ENCODE measurements around the gene TGFBR3. TPM values are rescaled to one million over a fixed set of nuclear protein-coding genes. Genes with fewer than 3 reads are reported as not detected.

The TGFBR3 gene
- total and polyA plus RNA-seq, 8 donors: 6.0 to 34.8 (median 21.4) TPM

- TF ChIP-seq, protein P1, sequence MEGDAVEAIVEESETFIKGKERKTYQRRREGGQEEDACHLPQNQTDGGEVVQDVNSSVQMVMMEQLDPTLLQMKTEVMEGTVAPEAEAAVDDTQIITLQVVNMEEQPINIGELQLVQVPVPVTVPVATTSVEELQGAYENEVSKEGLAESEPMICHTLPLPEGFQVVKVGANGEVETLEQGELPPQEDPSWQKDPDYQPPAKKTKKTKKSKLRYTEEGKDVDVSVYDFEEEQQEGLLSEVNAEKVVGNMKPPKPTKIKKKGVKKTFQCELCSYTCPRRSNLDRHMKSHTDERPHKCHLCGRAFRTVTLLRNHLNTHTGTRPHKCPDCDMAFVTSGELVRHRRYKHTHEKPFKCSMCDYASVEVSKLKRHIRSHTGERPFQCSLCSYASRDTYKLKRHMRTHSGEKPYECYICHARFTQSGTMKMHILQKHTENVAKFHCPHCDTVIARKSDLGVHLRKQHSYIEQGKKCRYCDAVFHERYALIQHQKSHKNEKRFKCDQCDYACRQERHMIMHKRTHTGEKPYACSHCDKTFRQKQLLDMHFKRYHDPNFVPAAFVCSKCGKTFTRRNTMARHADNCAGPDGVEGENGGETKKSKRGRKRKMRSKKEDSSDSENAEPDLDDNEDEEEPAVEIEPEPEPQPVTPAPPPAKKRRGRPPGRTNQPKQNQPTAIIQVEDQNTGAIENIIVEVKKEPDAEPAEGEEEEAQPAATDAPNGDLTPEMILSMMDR (IDR thresholded peaks at IDR 0.05): no peak
- 90 to 92% methylated on average over 11 of the region's 11 CpGs for WGBS, 2 donors
- intact Hi-C loops (cut with DNase I): no loop called here
- DNase-seq: no peak
- no peak for FAIRE-seq
- Histone ChIP-seq H3K36me3 (no peaks in the 10 kb centered on the region), H3K9me3 (no peaks in the 10 kb centered on the region), H3K4me1 (peaks cover 0 to 21% (median 4%) of the 10 kb centered on the region in 3 donors), H3K27ac (no peak overlapping the region), H3K27me3 (no peaks in the 10 kb centered on the region), H3K4me3 (no peak overlapping the region)
- peak in 1 of 4 donors; percentile 16 for ATAC-seq
These were observed 156.2 kb downstream of the TGFBR3 start for GRCh38 chr1:91729621-91730358.

DNA sequence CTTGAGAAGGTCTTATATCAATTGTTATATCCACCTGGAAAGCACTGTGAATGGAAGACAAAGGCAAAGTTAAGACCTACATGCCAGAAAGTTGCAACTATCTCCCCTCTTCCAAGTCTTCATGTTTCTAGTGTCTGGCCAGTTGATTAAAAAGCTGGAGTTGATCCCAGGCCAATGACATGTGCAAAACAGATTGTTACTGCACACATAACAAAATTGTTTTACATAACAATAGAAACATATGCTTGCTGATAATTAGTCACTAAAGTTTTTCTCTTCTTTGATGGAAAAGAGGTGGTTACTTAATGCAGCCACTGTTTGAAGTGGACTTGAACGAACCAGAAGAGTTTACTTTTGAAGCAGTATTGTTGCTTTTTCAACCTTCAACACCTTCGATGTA is 158.2 kb downstream of the TGFBR3 start:
- TF ChIP-seq, protein P1 (IDR thresholded peaks at IDR 0.05): no peak
- Histone ChIP-seq H3K36me3 (no peaks in the 10 kb centered on the region), H3K4me1 (peaks cover 0 to 21% (median 4%) of the 10 kb centered on the region in 3 donors), H3K4me3 (no peak overlapping the region), H3K27ac (no peak overlapping the region), H3K27me3 (no peaks in the 10 kb centered on the region), H3K9me3 (no peaks in the 10 kb centered on the region)
- intact Hi-C loops (cut with DNase I): no loop called here
- no peak for FAIRE-seq
- no peak for DNase-seq
- WGBS, 2 donors: 86 to 92% methylated on average over 2 of the region's 2 CpGs
- no peak for ATAC-seq

GRCh38 chr1:91725989-91726721 is 159.8 kb downstream of the TGFBR3 start:
- TF ChIP-seq, protein P1 (IDR thresholded peaks at IDR 0.05): no peak
- intact Hi-C loops (cut with DNase I): no loop called here
- DNase-seq (no peak), FAIRE-seq (peak; percentile 82), ATAC-seq (peak; percentile 43 to 70 (median 67))
- WGBS, 2 donors: 70 to 76% methylated on average over 7 of the region's 7 CpGs
- Histone ChIP-seq H3K4me3 (no peak overlapping the region), H3K4me1 (peaks cover 0 to 5% (median 0%) of the 10 kb centered on the region in 3 donors), H3K9me3 (no peaks in the 10 kb centered on the region), H3K27me3 (no peaks in the 10 kb centered on the region), H3K36me3 (no peaks in the 10 kb centered on the region), H3K27ac (peak overlapping the region in 2 of 4 donors; percentile 1 to 30)

GRCh38 chr1:91725618-91725988 is 160.3 kb downstream of the TGFBR3 start:
- no peak for FAIRE-seq
- intact Hi-C loops (cut with DNase I): no loop called here
- H3K36me3 ChIP-seq: no peaks in the 10 kb centered on the region
- ATAC-seq: no peak
- no peaks in the 10 kb centered on the region for H3K27me3 ChIP-seq
- WGBS, 2 donors: 43 to 64% methylated on average over 1 of the region's 1 CpG
- no peak overlapping the region for H3K4me3 ChIP-seq
- peaks cover 0 to 3% (median 0%) of the 10 kb centered on the region in 3 donors for H3K4me1 ChIP-seq
- H3K27ac ChIP-seq: peak overlapping the region in 1 of 4 donors; percentile 1
- H3K9me3 ChIP-seq: no peaks in the 10 kb centered on the region
- TF ChIP-seq, protein P1 (IDR thresholded peaks at IDR 0.05): no peak
- DNase-seq: no peak

Data from pancreas (tissue), 10 donors.